Hematopoietic multipotent progenitor cell treated with erythropoietin and hydrocortisone succinate and interleukin-3 and kit ligand, for 6 days (in vitro differentiated cells): ENCODE measurements around the gene RAB40B.
A peak's percentile ranks its signal among the peaks of the same experiment; 100 is the strongest.

Source experiments
- DNase-seq: peaks from one replicate; pipeline ENCODE4 v3.0.0-alpha.2; 2015

Gene RAB40B

GRCh38 chr17:82611140-82612058 is 87.1 kb downstream of the RAB40B start:
- DNase-seq, result peak; percentile 34

- DNase-seq, result no peak
Measured at GRCh38 chr17:82609655-82610054, 88.8 kb downstream of the RAB40B start.

- no peak for DNase-seq
Measured at GRCh38 chr17:82608816-82609215, 89.7 kb downstream of the RAB40B start.

- DNase-seq, result no peak
Measured at GRCh38 chr17:82605939-82606600, 92.4 kb downstream of the RAB40B start.
